ENCODE results near the gene ALMS1.

DNA sequence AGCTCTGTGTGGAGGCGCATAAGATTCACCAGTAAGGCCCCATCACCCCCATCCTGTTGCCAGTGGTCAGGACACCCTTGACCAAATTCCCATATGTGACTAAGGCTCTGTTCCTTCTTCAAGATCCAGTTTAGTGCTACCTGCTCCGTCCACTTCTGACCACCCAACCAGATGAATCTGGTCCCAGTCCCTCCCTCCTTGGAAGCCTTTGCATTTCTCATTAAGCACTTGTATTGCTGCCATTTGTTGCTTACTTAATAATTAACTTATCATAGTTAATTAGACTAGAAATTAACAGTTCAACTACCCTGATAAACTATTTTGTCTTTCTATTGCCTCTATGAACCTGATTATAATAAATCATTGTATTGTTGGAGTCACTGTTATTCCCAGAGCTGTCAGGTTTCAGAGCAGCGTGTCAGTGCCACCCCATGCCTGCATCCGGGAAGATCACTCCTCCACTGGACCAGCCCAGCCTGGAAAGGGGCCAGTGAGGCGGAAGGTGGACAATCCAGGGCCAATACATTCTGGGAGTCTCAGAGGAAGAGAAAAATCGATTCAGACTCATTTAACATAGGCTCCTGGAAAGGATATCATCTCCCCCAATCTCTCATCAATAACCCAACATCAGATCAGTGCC is 266.1 kb downstream of the ALMS1 start:
- TF ChIP-seq, protein P1, sequence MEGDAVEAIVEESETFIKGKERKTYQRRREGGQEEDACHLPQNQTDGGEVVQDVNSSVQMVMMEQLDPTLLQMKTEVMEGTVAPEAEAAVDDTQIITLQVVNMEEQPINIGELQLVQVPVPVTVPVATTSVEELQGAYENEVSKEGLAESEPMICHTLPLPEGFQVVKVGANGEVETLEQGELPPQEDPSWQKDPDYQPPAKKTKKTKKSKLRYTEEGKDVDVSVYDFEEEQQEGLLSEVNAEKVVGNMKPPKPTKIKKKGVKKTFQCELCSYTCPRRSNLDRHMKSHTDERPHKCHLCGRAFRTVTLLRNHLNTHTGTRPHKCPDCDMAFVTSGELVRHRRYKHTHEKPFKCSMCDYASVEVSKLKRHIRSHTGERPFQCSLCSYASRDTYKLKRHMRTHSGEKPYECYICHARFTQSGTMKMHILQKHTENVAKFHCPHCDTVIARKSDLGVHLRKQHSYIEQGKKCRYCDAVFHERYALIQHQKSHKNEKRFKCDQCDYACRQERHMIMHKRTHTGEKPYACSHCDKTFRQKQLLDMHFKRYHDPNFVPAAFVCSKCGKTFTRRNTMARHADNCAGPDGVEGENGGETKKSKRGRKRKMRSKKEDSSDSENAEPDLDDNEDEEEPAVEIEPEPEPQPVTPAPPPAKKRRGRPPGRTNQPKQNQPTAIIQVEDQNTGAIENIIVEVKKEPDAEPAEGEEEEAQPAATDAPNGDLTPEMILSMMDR (IDR thresholded peaks at IDR 0.05), result no peak
- no peak for TF ChIP-seq POLR2A (IDR thresholded peaks at IDR 0.05; ENCODE audit: low read depth)
- no peak for TF ChIP-seq POLR2AphosphoS5 (IDR thresholded peaks at IDR 0.05)
- no peak for TF ChIP-seq EP300 (IDR thresholded peaks at IDR 0.05)
